RWPE2 (cell line): ENCODE data around the gene KMT2C.

Source experiments
- ATAC-seq: fragments of 200-7000 bp; cut with Tn5 transposase; 3 replicates; pipeline ENCODE4 v1.9.1; 2021; ENCODE audit warnings: low read depth
- DNase-seq: peaks from one replicate; pipeline ENCODE4 v3.0.0-alpha.2; 2020; ENCODE audit warnings: low spot score
- H3K27ac ChIP-seq: fragments of 450-650 bp; 2 replicates; pipeline ENCODE4 v1.5.1; 2017; ENCODE audit warnings: mild to moderate bottlenecking; ENCODE audit not compliant: poor library complexity, severe bottlenecking
- H3K27me3 ChIP-seq: fragments of 250-450 bp; sonication (Bioruptor Pico); 2 replicates; pipeline ENCODE4 v1.5.1; 2021; ENCODE audit warnings: mild to moderate bottlenecking, moderate library complexity; ENCODE audit not compliant: insufficient read depth, poor library complexity, severe bottlenecking
- H3K36me3 ChIP-seq: fragments of 250-450 bp; sonication (Bioruptor Pico); 2 replicates; pipeline ENCODE4 v1.5.1; 2020; ENCODE audit warnings: low read depth, mild to moderate bottlenecking, moderate library complexity
- H3K4me1 ChIP-seq: fragments of 250-450 bp; sonication (Bioruptor Pico); 2 replicates; pipeline ENCODE4 v1.5.1; 2021; ENCODE audit warnings: mild to moderate bottlenecking, moderate library complexity; ENCODE audit not compliant: insufficient read depth, poor library complexity, severe bottlenecking
- H3K4me3 ChIP-seq: fragments of 250-450 bp; sonication (Bioruptor Pico); 2 replicates; pipeline ENCODE4 v1.5.1; 2021; ENCODE audit warnings: mild to moderate bottlenecking, moderate library complexity; ENCODE audit not compliant: severe bottlenecking
- H3K9me3 ChIP-seq: fragments of 250-450 bp; sonication (Bioruptor Pico); 2 replicates; pipeline ENCODE4 v1.5.1; 2021; ENCODE audit warnings: mild to moderate bottlenecking, moderate library complexity; ENCODE audit not compliant: severe bottlenecking
- CTCF ChIP-seq: fragments of 450-650 bp; IDR thresholded peaks from one replicate; pipeline ENCODE4 v1.5.1; 2017; ENCODE audit warnings: mild to moderate bottlenecking, moderate library complexity; ENCODE audit not compliant: poor library complexity, severe bottlenecking

KMT2C gene

GRCh38 chr7:152351168-152351567 is 84.6 kb downstream of the KMT2C start:
- DNase-seq: no peak
- peaks cover 3% of the 10 kb centered on the region for H3K4me1 ChIP-seq
- no peaks in the 10 kb centered on the region for H3K27me3 ChIP-seq
- no peak for ATAC-seq
- no peak overlapping the region for H3K27ac ChIP-seq
- H3K36me3 ChIP-seq: peaks cover 20% of the 10 kb centered on the region
- no peak overlapping the region for H3K4me3 ChIP-seq
- no peak for TF ChIP-seq CTCF
- H3K9me3 ChIP-seq: no peaks in the 10 kb centered on the region

GRCh38 chr7:152347888-152348287 is 87.9 kb downstream of the KMT2C start:
- H3K36me3 ChIP-seq: peaks cover 20% of the 10 kb centered on the region
- TF ChIP-seq CTCF: no peak

GRCh38 chr7:152344253-152344652 is 91.5 kb downstream of the KMT2C start:
- H3K9me3 ChIP-seq: no peaks in the 10 kb centered on the region
- no peak for DNase-seq
- H3K4me1 ChIP-seq: no peaks in the 10 kb centered on the region
- H3K27me3 ChIP-seq: no peaks in the 10 kb centered on the region
- no peak overlapping the region for H3K4me3 ChIP-seq
- ATAC-seq: 0 out of 3 replicates have a peak, but pooled peaks have one; percentile 38
- no peak for TF ChIP-seq CTCF
- peaks cover 9% of the 10 kb centered on the region for H3K36me3 ChIP-seq
- H3K27ac ChIP-seq: no peak overlapping the region

More at GRCh38 chr7:152347888-152348287, 87.9 kb downstream of the KMT2C start:
- Histone ChIP-seq H3K4me1 (no peaks in the 10 kb centered on the region), H3K9me3 (no peaks in the 10 kb centered on the region), H3K4me3 (no peak overlapping the region), H3K27ac (no peak overlapping the region), H3K27me3 (no peaks in the 10 kb centered on the region)
- no peak for ATAC-seq
- no peak for DNase-seq

- Histone ChIP-seq H3K36me3 (peaks cover 5% of the 10 kb centered on the region), H3K4me1 (no peaks in the 10 kb centered on the region), H3K4me3 (no peak overlapping the region), H3K27ac (no peak overlapping the region), H3K9me3 (no peaks in the 10 kb centered on the region), H3K27me3 (no peaks in the 10 kb centered on the region)
- no peak for DNase-seq
- TF ChIP-seq CTCF: no peak
- no peak for ATAC-seq
Measured at GRCh38 chr7:152342796-152343195, 93.0 kb downstream of the KMT2C start.

GRCh38 chr7:152341914-152342236 is 93.9 kb downstream of the KMT2C start:
- no peak for TF ChIP-seq CTCF
- no peak overlapping the region for H3K27ac ChIP-seq
- no peak for DNase-seq

More at GRCh38 chr7:152341914-152342236, 93.9 kb downstream of the KMT2C start:
- Histone ChIP-seq H3K27me3 (no peaks in the 10 kb centered on the region), H3K36me3 (no peaks in the 10 kb centered on the region), H3K4me1 (no peaks in the 10 kb centered on the region), H3K9me3 (no peaks in the 10 kb centered on the region), H3K4me3 (no peak overlapping the region)
- no peak for ATAC-seq
